ENCODE results near the gene CHCT1. TPM values are rescaled to one million over a fixed set of nuclear protein-coding genes. Genes with fewer than 3 reads are reported as not detected.

The CHCT1 gene
- total RNA-seq, result not detected in 2 replicates

GRCh38 chr17:60422162-60422665, at the start of gene CHCT1:
Gene CHCT1, plus strand, starts transcription at chr17:60422489. Its CDS starts 104 bp downstream, at chr17:60422593.

GRCh38 chr17:60392042-60392844, 30.0 kb upstream of the CHCT1 start, which contains the start of gene USP32:
Gene USP32, minus strand, starts transcription at chr17:60392133. Its CDS starts 194 bp downstream, at chr17:60391939.

Other genes with a start within 250 kb of the CHCT1 start
- 63.7 and 70.9 TPM in 2 replicates for gene USP32, start 30.4 kb upstream of the CHCT1 start, total RNA-seq
- gene APPBP2, start 103.8 kb downstream of the CHCT1 start, total RNA-seq, result 28.9 and 39.5 TPM in 2 replicates
- 13.8 and 19.0 TPM in 2 replicates for gene PPM1D, start 177.7 kb downstream of the CHCT1 start, total RNA-seq

Data from placental pericyte (primary cell).